ENCODE measurements around the gene ZFP92. TPM values are rescaled to one million over a fixed set of nuclear protein-coding genes. Genes with fewer than 3 reads are reported as not detected.

Gene ZFP92
- total and polyA plus RNA-seq, 2 donors (not counting 3 experiments of a cell fraction or from before 2014, with no cell fraction given), result 0.36 to 1.2 TPM

- Histone ChIP-seq H3K9me1 (replicated peaks; ENCODE audit: control insufficient read depth, extremely low read depth, insufficient read depth, low read length) (no peaks in the 10 kb centered on the region), H3K4me1 (ENCODE audit: control insufficient read depth, extremely low read depth, insufficient read depth, low read length) (no peaks in the 10 kb centered on the region), H3K27me3 (ENCODE audit: control insufficient read depth in 2 of 2, insufficient read depth in 2 of 2, low read length in 2 of 2) (no peaks in the 10 kb centered on the region), H3K9me3 (replicated peaks; ENCODE audit: control insufficient read depth, insufficient read depth, low read length) (no peaks in the 10 kb centered on the region), H4K20me1 (replicated peaks; ENCODE audit: control insufficient read depth, extremely low read depth, insufficient read depth, low read length) (no peaks in the 10 kb centered on the region), H3K27ac (ENCODE audit: insufficient read depth, low read depth, low read length) (no peak overlapping the region), H2AFZ (ENCODE audit: low read depth, low read length) (no peak overlapping the region), H3K4me3 (replicated peaks in 1 of 3; ENCODE audit: insufficient read depth in 1 of 3, low read depth in 1 of 3, low read length in 3 of 3) (no peak overlapping the region), H3K9ac (replicated peaks; ENCODE audit: extremely low read depth, insufficient read depth, low read length) (no peak overlapping the region), H3K79me2 (ENCODE audit: control insufficient read depth, insufficient read depth, low read length) (no peaks in the 10 kb centered on the region), H3K36me3 (ENCODE audit: control insufficient read depth in 2 of 2, extremely low read depth in 1 of 2, insufficient read depth in 2 of 2, low read length in 2 of 2) (no peaks in the 10 kb centered on the region), H3K4me2 (ENCODE audit: insufficient read depth, low read length) (no peak overlapping the region)
- DNase-seq (ENCODE audit: low read depth, low spot score), result no peak
- dilution Hi-C loops (cut with MboI; ENCODE audit: extremely low pct_ligation_motif_present, low sequenced_read_pairs) (no loop called here), intact Hi-C loops (cut with micrococcal nuclease) (no loop called here)
- CTCF ChIA-PET, result no interaction called here
- no TSS peak for BruUV-seq (replicated peaks)
- POLR2A ChIA-PET, result no interaction called here
- FAIRE-seq, result no peak
- TF ChIP-seq GATA2 (IDR thresholded peaks at IDR 0.05; ENCODE audit: insufficient read depth, insufficient read length, low read depth, low read length) (no peak), MYC (IDR thresholded peaks at IDR 0.05; ENCODE audit: low read depth, low read length) (no peak), MAX (IDR thresholded peaks at IDR 0.05; ENCODE audit: insufficient read depth, insufficient read length) (no peak), POLR2A (IDR thresholded peaks at IDR 0.05; ENCODE audit: low read depth, low read length) (no peak)
Measured at GRCh38 chrX:153396320-153397195, 14.7 kb upstream of the ZFP92 start.

- CTCF ChIA-PET, result interaction anchor here (0.6 kb wide), 1 partner anchor 10 kb away, joined by 3 read pairs; no protein-coding TSS in a partner anchor
- POLR2A ChIA-PET, result no interaction called here
Measured at GRCh38 chrX:153397256-153397960, 13.9 kb upstream of the ZFP92 start.

More at GRCh38 chrX:153397256-153397960, 13.9 kb upstream of the ZFP92 start:
- no peaks in the 10 kb centered on the region for H3K79me2 ChIP-seq (ENCODE audit: control insufficient read depth, insufficient read depth, low read length)
- no peak overlapping the region for H2AFZ ChIP-seq (ENCODE audit: low read depth, low read length)
- H3K4me2 ChIP-seq (ENCODE audit: insufficient read depth, low read length), result no peak overlapping the region
- H3K4me3 ChIP-seq (replicated peaks in 1 of 3; ENCODE audit: insufficient read depth in 1 of 3, low read depth in 1 of 3, low read length in 3 of 3), result no peak overlapping the region
- BruUV-seq (replicated peaks), result no TSS peak
- no peaks in the 10 kb centered on the region for H3K36me3 ChIP-seq (ENCODE audit: control insufficient read depth in 2 of 2, extremely low read depth in 1 of 2, insufficient read depth in 2 of 2, low read length in 2 of 2)
- no peaks in the 10 kb centered on the region for H3K27me3 ChIP-seq (ENCODE audit: control insufficient read depth in 2 of 2, insufficient read depth in 2 of 2, low read length in 2 of 2)
- no peak overlapping the region for H3K9ac ChIP-seq (replicated peaks; ENCODE audit: extremely low read depth, insufficient read depth, low read length)
- dilution Hi-C loops (cut with MboI; ENCODE audit: extremely low pct_ligation_motif_present, low sequenced_read_pairs) (no loop called here), intact Hi-C loops (cut with micrococcal nuclease) (no loop called here)
- no peaks in the 10 kb centered on the region for H3K4me1 ChIP-seq (ENCODE audit: control insufficient read depth, extremely low read depth, insufficient read depth, low read length)
- TF ChIP-seq POLR2A (IDR thresholded peaks at IDR 0.05; ENCODE audit: low read depth, low read length) (no peak), POLR2AphosphoS5 (IDR thresholded peaks at IDR 0.05; ENCODE audit: insufficient read depth, low read depth, low read length) (no peak), MAX (IDR thresholded peaks at IDR 0.05; ENCODE audit: insufficient read depth, insufficient read length) (no peak), CTCF (IDR thresholded peaks at IDR 0.05; ENCODE audit: extremely low read depth in 1 of 2, insufficient read depth in 1 of 2, low read depth in 1 of 2, low read length in 2 of 2) (no peak), JUN (IDR thresholded peaks at IDR 0.05; ENCODE audit: borderline replicate concordance, insufficient read depth, insufficient read length, low read depth) (no peak), GATA2 (IDR thresholded peaks at IDR 0.05; ENCODE audit: insufficient read depth, insufficient read length, low read depth, low read length) (no peak), FOS (IDR thresholded peaks at IDR 0.05; ENCODE audit: borderline replicate concordance, insufficient read depth, low read length) (no peak), EZH2 (IDR thresholded peaks at IDR 0.05; ENCODE audit: borderline replicate concordance, low read depth, low read length, severe bottlenecking) (no peak), MYC (IDR thresholded peaks at IDR 0.05; ENCODE audit: low read depth, low read length) (no peak)
- FAIRE-seq (no peak), DNase-seq (ENCODE audit: low read depth, low spot score) (no peak)
- H3K9me1 ChIP-seq (replicated peaks; ENCODE audit: control insufficient read depth, extremely low read depth, insufficient read depth, low read length), result no peaks in the 10 kb centered on the region
- H3K27ac ChIP-seq (ENCODE audit: insufficient read depth, low read depth, low read length), result no peak overlapping the region
- H4K20me1 ChIP-seq (replicated peaks; ENCODE audit: control insufficient read depth, extremely low read depth, insufficient read depth, low read length), result no peaks in the 10 kb centered on the region
- no peaks in the 10 kb centered on the region for H3K9me3 ChIP-seq (replicated peaks; ENCODE audit: control insufficient read depth, insufficient read depth, low read length)

Measured in endothelial cell of umbilical vein (primary cell).